WTC11 (cell line): ENCODE results near the gene OVOL3.

Experiments
- ATF3 ChIP-seq: sonication (generic); formaldehyde crosslinking; conservative IDR thresholded peaks from 2 replicates; pipeline ENCODE4 v1.8.1; 2022; ENCODE audit warnings: mild to moderate bottlenecking, missing genetic modification reagents
- CTCF ChIP-seq: fragments of 200-600 bp; IDR thresholded peaks from 2 replicates; pipeline ENCODE4 v1.8.0; 2022; ENCODE audit warnings: antibody characterized with exemption
- E2F1 ChIP-seq: sonication (generic); formaldehyde crosslinking; IDR thresholded peaks from 2 replicates; pipeline ENCODE4 v1.8.0; 2022; ENCODE audit warnings: mild to moderate bottlenecking, missing genetic modification reagents
- GABPB1 ChIP-seq: sonication (generic); formaldehyde crosslinking; IDR thresholded peaks from 2 replicates; pipeline ENCODE4 v1.8.1; 2023; ENCODE audit warnings: mild to moderate bottlenecking, missing genetic modification reagents
- HMGXB4 ChIP-seq: sonication (generic); formaldehyde crosslinking; IDR thresholded peaks from 2 replicates; pipeline ENCODE4 v1.8.1; 2023; ENCODE audit warnings: mild to moderate bottlenecking, moderate library complexity, missing genetic modification reagents
- MXD4 ChIP-seq: fragments of 250-450 bp; sonication (Bioruptor Pico); IDR thresholded peaks from 2 replicates; pipeline ENCODE4 v1.8.0; 2021; ENCODE audit warnings: mild to moderate bottlenecking, moderate library complexity, borderline replicate concordance
- MYBL2 ChIP-seq: sonication (generic); formaldehyde crosslinking; IDR thresholded peaks from 2 replicates; pipeline ENCODE4 v1.8.1; 2023; ENCODE audit warnings: mild to moderate bottlenecking, moderate library complexity, missing genetic modification reagents
- NFATC4 ChIP-seq: fragments of 250-450 bp; sonication (Bioruptor Pico); IDR thresholded peaks from 2 replicates; pipeline ENCODE4 v1.9.0; 2021; ENCODE audit warnings: mild to moderate bottlenecking
- NR1H2 ChIP-seq: sonication (generic); formaldehyde crosslinking; IDR thresholded peaks from 2 replicates; pipeline ENCODE4 v1.9.0; 2021; ENCODE audit warnings: mild to moderate bottlenecking, moderate library complexity, missing genetic modification reagents
- PRDM15 ChIP-seq: sonication (generic); formaldehyde crosslinking; IDR thresholded peaks from 2 replicates; pipeline ENCODE4 v1.8.0; 2022; ENCODE audit warnings: missing genetic modification reagents
- PREB ChIP-seq: sonication (generic); formaldehyde crosslinking; IDR thresholded peaks from 2 replicates; pipeline ENCODE4 v1.8.1; 2022; ENCODE audit warnings: mild to moderate bottlenecking, missing genetic modification reagents, moderate library complexity, borderline replicate concordance
- SP1 ChIP-seq: sonication (generic); formaldehyde crosslinking; conservative IDR thresholded peaks from 2 replicates; pipeline ENCODE4 v1.8.1; 2022; ENCODE audit warnings: missing genetic modification reagents

- no peak for TF ChIP-seq PRDM15 (CRISPR knock-in tag)
- TF ChIP-seq E2F1 (CRISPR knock-in tag) = no peak
- TF ChIP-seq ATF3 = no peak
- no peak for TF ChIP-seq MXD4 (CRISPR knock-in tag)
- no peak for TF ChIP-seq MYBL2 (CRISPR knock-in tag)
- TF ChIP-seq CTCF = no peak
- 0 out of 2 replicates have a peak, but pooled peaks have one; percentile 31 for TF ChIP-seq HMGXB4
- TF ChIP-seq SP1 (CRISPR knock-in tag) = no peak
- TF ChIP-seq PREB (CRISPR knock-in tag) = no peak
- TF ChIP-seq NFATC4 = no peak
- TF ChIP-seq GABPB1 = no peak
- no peak for TF ChIP-seq NR1H2 (CRISPR knock-in tag)
These were observed 3.2 kb downstream of the OVOL3 start for GRCh38 chr19:36113894-36114720.
